Measurements from ENCODE around the gene TIPARP.

The TIPARP gene

DNA sequence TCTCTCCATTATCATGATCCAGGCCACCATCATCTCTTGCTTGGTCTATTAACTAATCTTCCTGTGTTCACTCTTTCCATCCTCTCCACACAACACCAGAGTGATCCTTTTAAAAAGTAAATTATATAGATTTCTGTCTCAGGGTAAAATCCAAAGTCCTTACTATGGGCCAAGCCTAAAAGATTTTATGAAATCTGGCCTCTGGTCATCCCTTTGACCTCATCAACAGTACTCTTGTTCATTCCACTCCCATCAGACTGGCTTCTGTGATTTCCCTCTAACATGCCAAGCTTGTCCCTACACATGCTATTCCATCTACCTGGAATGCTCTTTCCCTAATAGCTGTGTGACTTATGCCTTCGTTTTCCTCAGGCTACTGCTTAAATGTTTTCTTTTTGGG is 8.3 kb upstream of the TIPARP start:
- H3K36me3 ChIP-seq (ENCODE audit: control insufficient read depth, insufficient read depth, low read length), result no peaks in the 10 kb centered on the region
- H3K27me3 ChIP-seq (replicated peaks; ENCODE audit: control insufficient read depth, insufficient read depth, low read length), result no peaks in the 10 kb centered on the region
- DNase-seq (ENCODE audit: extremely low read depth, insufficient read length), result no peak
- TF ChIP-seq, protein P1, sequence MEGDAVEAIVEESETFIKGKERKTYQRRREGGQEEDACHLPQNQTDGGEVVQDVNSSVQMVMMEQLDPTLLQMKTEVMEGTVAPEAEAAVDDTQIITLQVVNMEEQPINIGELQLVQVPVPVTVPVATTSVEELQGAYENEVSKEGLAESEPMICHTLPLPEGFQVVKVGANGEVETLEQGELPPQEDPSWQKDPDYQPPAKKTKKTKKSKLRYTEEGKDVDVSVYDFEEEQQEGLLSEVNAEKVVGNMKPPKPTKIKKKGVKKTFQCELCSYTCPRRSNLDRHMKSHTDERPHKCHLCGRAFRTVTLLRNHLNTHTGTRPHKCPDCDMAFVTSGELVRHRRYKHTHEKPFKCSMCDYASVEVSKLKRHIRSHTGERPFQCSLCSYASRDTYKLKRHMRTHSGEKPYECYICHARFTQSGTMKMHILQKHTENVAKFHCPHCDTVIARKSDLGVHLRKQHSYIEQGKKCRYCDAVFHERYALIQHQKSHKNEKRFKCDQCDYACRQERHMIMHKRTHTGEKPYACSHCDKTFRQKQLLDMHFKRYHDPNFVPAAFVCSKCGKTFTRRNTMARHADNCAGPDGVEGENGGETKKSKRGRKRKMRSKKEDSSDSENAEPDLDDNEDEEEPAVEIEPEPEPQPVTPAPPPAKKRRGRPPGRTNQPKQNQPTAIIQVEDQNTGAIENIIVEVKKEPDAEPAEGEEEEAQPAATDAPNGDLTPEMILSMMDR (IDR thresholded peaks at IDR 0.05; ENCODE audit: insufficient read depth, low read length, poor library complexity, severe bottlenecking), result no peak
- H3K4me3 ChIP-seq (replicated peaks; ENCODE audit: low read depth, low read length), result no peak overlapping the region

DNA sequence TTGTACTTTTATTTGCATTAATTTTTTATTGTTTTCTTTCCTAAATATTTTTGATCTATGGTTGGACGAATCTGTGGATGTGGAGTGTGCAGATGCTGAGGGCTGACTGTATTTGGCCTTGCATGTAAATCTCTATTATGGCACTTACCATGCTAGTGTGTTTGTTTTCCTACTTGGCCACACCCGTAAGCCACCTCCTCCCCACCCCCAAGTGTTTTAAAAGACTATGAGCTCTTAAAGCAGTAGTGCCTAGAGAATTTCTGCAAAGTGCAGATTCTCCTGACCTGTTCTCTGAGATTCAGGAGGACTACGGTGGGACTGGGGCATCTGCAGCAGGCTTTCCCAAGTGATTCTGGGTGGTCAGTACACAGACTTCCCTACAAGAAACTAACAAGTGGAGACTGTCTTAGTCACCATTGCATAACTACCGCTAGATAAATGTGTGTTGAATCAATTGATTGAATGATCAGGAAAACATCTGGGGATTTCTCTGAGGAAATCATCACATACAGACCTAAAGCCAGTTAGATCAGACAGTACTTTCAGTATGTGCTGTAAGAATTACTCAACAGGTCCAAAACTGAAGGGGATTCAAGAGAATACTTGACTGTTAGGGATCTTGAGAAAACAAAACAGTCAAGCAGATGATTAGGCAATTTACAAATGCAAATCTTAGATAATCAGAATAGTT is 6.2 kb upstream of the TIPARP start:
- Histone ChIP-seq H3K27me3 (replicated peaks; ENCODE audit: control insufficient read depth, insufficient read depth, low read length) (no peaks in the 10 kb centered on the region), H3K4me3 (replicated peaks; ENCODE audit: low read depth, low read length) (no peak overlapping the region), H3K36me3 (ENCODE audit: control insufficient read depth, insufficient read depth, low read length) (no peaks in the 10 kb centered on the region)
- TF ChIP-seq, protein P1 (IDR thresholded peaks at IDR 0.05; ENCODE audit: insufficient read depth, low read length, poor library complexity, severe bottlenecking), result no peak
- DNase-seq (ENCODE audit: extremely low read depth, insufficient read length), result no peak

DNA sequence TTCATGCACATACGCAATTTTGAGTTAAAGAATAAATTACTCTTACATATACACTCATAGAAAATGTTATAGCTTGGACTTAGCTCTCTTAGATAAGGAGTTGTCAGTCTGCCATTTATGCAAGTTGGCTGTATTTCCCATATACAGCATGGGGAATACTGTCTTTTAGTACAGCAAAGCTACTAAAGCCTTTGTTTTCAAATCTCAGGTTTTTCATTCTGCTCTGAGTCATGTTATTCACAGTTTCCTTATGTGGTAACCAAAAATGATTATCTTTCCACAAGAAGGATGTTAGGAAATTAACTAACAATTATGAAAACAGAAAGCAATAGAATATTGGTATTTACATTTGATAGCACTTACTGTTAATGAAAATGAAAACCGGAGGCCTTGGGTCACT is 4.3 kb upstream of the TIPARP start:
- Histone ChIP-seq H3K4me3 (replicated peaks; ENCODE audit: low read depth, low read length) (no peak overlapping the region), H3K27me3 (replicated peaks; ENCODE audit: control insufficient read depth, insufficient read depth, low read length) (no peaks in the 10 kb centered on the region), H3K36me3 (ENCODE audit: control insufficient read depth, insufficient read depth, low read length) (no peaks in the 10 kb centered on the region)
- DNase-seq (ENCODE audit: extremely low read depth, insufficient read length), result no peak
- TF ChIP-seq, protein P1 (IDR thresholded peaks at IDR 0.05; ENCODE audit: insufficient read depth, low read length, poor library complexity, severe bottlenecking), result no peak

DNA sequence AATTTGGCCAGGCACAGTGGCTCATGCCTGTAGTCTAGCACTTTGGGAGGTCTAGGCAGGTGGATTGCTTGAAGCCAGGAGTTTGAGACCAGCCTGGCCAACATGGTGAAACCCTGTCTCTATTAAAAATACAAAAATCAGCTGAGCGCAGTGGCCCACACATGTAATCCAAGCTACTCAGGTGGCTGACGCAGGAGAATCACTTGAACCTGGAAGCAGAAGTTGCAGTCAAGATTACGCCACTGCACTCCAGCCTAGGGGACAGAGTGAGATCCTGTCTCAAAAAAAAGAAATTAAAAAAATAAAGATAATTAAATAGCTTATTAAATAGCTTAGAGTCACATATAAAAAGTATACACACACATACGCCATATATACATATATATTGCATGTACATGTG is 3.7 kb upstream of the TIPARP start:
- Histone ChIP-seq H3K27me3 (replicated peaks; ENCODE audit: control insufficient read depth, insufficient read depth, low read length) (no peaks in the 10 kb centered on the region), H3K36me3 (ENCODE audit: control insufficient read depth, insufficient read depth, low read length) (no peaks in the 10 kb centered on the region), H3K4me3 (replicated peaks; ENCODE audit: low read depth, low read length) (no peak overlapping the region)
- DNase-seq (ENCODE audit: extremely low read depth, insufficient read length), result no peak
- TF ChIP-seq, protein P1 (IDR thresholded peaks at IDR 0.05; ENCODE audit: insufficient read depth, low read length, poor library complexity, severe bottlenecking), result no peak

DNA sequence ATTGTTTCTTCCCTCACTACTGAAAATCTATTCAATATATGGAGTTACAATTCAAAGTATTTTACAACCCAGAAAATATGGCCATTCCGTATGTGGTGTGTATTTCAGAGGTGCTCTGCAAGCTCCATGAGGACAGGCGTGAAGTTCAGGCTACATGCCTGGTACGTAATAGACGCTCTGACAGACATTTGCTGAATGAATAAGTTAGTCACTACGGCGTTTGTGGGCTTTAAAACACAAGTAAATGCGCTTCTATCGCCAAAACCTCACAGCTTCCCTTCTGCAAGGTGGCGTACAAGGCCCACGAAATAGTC is 701 bp upstream of the TIPARP start:
- Histone ChIP-seq H3K27me3 (replicated peaks; ENCODE audit: control insufficient read depth, insufficient read depth, low read length) (no peaks in the 10 kb centered on the region), H3K4me3 (replicated peaks; ENCODE audit: low read depth, low read length) (peak overlapping the region; percentile 59), H3K36me3 (ENCODE audit: control insufficient read depth, insufficient read depth, low read length) (peaks cover 6% of the 10 kb centered on the region)
- TF ChIP-seq, protein P1 (IDR thresholded peaks at IDR 0.05; ENCODE audit: insufficient read depth, low read length, poor library complexity, severe bottlenecking), result no peak
- no peak for DNase-seq (ENCODE audit: extremely low read depth, insufficient read length)

All from GM06990 (cell line).